ENCODE data around the gene APBB1IP. TPM values are rescaled to one million over a fixed set of nuclear protein-coding genes. Genes with fewer than 3 reads are reported as not detected.
A peak's percentile ranks its signal among the peaks of the same experiment; 100 is the strongest.
"Not testable (repeated sequence)": the region's sequence is repeated elsewhere in the genome, so short reads cannot be mapped to it uniquely, and the experiment has no call there.

Gene APBB1IP, protein sequence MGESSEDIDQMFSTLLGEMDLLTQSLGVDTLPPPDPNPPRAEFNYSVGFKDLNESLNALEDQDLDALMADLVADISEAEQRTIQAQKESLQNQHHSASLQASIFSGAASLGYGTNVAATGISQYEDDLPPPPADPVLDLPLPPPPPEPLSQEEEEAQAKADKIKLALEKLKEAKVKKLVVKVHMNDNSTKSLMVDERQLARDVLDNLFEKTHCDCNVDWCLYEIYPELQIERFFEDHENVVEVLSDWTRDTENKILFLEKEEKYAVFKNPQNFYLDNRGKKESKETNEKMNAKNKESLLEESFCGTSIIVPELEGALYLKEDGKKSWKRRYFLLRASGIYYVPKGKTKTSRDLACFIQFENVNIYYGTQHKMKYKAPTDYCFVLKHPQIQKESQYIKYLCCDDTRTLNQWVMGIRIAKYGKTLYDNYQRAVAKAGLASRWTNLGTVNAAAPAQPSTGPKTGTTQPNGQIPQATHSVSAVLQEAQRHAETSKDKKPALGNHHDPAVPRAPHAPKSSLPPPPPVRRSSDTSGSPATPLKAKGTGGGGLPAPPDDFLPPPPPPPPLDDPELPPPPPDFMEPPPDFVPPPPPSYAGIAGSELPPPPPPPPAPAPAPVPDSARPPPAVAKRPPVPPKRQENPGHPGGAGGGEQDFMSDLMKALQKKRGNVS
- total RNA-seq, result 10 to 100 TPM; 44.1 to 49.7 TPM

DNA sequence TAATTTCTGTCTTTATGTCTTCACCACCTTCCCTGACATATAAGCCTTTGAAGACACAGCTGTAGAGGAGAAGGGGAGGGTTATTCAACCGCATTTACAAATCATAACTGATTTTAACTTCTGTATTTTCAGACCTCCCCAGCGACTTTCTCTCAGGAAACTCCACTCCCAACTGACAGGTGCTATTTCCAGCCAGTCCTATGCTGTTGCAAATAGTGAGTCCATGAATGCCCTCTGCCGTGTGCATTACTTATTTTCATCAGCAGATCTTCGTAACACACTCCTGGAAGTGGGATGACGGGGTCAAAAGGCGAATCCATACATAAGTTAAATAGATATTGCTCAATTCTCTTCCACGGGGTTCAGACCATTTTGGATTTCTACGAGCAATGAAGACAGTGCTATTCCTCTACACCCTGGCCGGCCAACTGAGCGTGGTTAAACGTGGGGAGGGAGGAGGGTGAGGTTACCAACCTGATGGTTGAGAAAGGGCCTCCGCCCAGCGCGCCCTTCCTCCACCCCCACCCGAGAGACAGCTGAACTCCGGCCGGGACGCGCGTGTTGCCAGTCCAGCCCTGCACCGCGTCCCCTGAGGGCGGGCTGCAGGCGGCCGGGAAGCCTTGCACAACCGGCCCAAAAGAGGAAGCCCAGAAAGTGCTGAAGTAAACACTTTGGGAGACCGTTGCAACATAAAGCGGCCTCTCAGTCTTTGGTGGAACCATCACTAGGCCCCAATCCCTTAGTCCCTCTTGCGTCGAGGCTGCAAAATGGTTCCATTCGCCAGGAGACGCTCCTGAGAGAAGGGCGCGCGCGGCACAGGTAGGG is at the start of gene APBB1IP:
Gene APBB1IP (plus strand): TSS at position 705 of the 825 bp plus-strand sequence. CDS start 53,986 bp downstream, outside the sequence.
- H3K4me3 Mint-ChIP-seq, result peak within 1 kb of the TSS; percentile 90 to 92
- peak; percentile 55 to 64 for ATAC-seq (replicated peaks in 1 of 2)
- peaks cover 62% of the 10 kb centered on the region for H3K4me1 Mint-ChIP-seq (ENCODE audit: low read depth)
- H3K9me3 Mint-ChIP-seq, result no peaks in the 10 kb centered on the region
- H3K27ac Mint-ChIP-seq, result peak within 1 kb of the TSS; percentile 98
- no peaks in the 10 kb centered on the region for H3K27me3 Mint-ChIP-seq (ENCODE audit: low read depth)
- peaks cover 1 to 3% of the 10 kb centered on the region in 2 donors for H3K36me3 Mint-ChIP-seq (ENCODE audit: insufficient read depth in 2 of 2)
- DNase-seq, result peak; percentile 54 to 72

DNA sequence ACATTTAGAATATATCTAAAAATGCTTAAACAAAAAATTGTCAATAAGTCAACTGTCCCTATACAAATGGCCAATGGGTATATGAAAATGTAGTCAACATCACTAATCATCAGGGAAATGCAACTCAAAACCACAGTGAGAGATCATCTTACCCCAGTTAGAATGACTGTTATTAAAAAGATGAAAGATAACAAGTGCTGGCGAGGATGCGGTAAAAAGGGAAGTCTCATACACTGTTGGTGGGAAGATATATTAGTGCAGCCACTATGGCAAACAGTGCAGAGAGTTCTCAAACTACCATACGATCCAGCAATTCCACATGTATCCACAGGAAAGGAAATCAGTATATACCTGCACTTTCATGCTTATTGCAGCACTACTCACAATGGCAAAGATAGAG is 48.6 kb upstream of the APBB1IP start:
- H3K4me3 Mint-ChIP-seq, result no peak overlapping the region
- DNase-seq (no peak), ATAC-seq (replicated peaks in 1 of 2) (no peak)
- H3K27ac Mint-ChIP-seq, result no peak overlapping the region
- peaks cover 20% of the 10 kb centered on the region for H3K4me1 Mint-ChIP-seq (ENCODE audit: low read depth)
- H3K27me3 Mint-ChIP-seq (ENCODE audit: low read depth), result peaks cover 13% of the 10 kb centered on the region
- peaks cover 2 to 6% of the 10 kb centered on the region in 2 donors for H3K36me3 Mint-ChIP-seq (ENCODE audit: insufficient read depth in 2 of 2)
- H3K9me3 Mint-ChIP-seq, result peaks cover 2 to 3% of the 10 kb centered on the region in 2 donors

DNA sequence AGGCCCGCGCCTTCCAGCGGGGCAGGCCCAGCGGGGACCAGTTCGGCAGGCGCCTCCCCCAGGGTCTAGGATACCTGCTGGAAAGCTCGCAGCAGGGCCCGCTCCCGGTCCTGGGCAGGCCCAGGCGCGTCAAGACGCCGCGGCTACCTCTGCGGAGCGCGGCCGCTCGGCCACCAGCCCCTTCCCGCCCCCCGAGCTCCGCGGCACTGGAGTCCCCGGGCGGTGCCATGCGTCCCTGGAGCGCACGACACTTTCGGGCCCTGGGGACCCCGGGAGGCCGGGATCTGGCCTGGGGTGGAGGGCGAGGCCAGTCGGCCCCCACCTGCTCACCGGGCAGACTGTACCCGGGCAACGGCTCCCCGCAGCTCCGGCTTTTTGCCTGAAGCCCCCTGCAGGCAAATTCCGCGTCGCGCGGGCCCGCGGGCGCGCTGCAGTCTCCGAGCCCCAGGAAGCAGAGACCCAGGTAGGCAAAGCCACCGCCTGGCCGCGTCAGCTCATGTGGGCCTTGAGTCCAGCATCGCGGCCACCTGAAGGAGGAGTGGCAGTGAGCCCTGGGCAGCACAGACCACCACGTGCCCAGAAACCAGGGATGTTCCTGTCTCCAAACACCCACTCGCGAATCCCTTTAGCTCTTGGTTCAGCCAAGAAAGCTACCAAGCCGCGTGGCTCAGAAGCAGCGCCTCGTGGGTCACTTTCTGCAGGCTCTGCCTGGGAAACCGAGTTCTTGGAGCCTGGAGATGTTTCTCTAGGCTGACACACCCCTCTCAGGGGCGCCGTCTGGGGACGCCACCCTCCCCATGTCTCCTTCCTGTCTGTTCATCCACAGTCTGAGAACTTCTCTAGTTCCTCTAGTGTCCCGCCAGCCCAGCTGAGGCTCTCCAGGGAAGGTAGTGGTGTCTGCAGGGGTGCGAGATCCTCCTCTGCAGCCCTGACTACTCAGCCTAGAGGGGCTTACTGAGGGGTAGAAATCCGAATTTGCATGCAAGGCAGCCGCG is 46.1 kb upstream of the APBB1IP start:
- Mint-ChIP-seq H3K27me3 (ENCODE audit: low read depth) (peaks cover 13% of the 10 kb centered on the region), H3K27ac (no peak overlapping the region), H3K36me3 (ENCODE audit: insufficient read depth in 2 of 2) (peaks cover 2 to 6% of the 10 kb centered on the region in 2 donors), H3K4me3 (peak overlapping the region; percentile 49 to 63), H3K9me3 (peaks cover 2 to 3% of the 10 kb centered on the region in 2 donors), H3K4me1 (ENCODE audit: low read depth) (peaks cover 14% of the 10 kb centered on the region)
- DNase-seq, result peak in 1 of 2 donors; percentile 3
- ATAC-seq (replicated peaks in 1 of 2), result peak in 1 of 2 donors; percentile 32

DNA sequence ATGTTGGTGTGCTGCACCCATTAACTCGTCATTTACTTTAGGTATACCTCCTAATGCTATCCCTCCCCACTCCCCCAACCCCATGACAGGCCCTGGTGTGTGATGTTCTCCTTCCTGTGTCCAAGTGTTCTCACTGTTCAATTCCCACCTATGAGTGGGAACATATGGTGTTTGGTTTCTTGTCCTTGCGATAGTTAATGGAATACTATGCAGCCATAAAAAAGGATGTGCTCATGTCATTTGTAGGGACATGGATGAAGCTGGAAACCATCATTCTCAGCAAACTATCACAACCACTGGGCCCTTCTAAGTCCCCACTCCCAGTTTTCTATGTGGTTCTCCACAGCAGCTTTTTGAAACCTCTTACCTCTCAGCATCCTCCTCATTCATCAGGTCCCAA is 39.8 kb upstream of the APBB1IP start:
- H3K4me3 Mint-ChIP-seq; DNase-seq; H3K27me3 Mint-ChIP-seq (ENCODE audit: low read depth); H3K4me1 Mint-ChIP-seq (ENCODE audit: low read depth); H3K27ac Mint-ChIP-seq; H3K36me3 Mint-ChIP-seq (ENCODE audit: insufficient read depth in 2 of 2); H3K9me3 Mint-ChIP-seq; ATAC-seq (replicated peaks in 1 of 2): not testable (repeated sequence)

DNA sequence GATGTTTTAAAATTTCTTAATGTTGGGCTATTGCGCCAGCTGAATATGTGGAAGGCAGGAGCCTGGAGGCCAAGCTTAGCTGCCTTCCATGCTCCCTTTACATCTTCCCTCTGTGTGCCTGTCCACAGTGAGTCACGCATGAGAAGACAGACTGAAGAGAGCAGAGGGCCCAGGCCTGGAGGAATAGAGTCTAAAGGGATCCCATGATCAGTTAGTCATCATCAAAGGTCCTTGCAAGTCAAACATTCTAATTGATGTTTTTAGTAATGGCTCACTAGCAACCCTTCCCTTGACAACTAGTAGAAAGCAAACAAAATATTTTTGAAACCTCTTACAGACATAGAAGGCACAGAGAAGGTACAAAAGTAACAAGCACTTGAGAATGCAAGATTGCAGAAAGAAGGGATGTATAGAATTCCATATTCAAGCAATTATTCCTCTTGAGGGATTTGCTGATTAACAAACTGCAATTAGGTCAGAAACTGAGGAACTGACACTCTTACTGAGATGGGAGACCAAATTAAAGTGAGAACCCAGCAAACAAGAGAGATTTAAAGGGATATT is 30.7 kb upstream of the APBB1IP start:
- no peaks in the 10 kb centered on the region for H3K4me1 Mint-ChIP-seq (ENCODE audit: low read depth)
- ATAC-seq (replicated peaks in 1 of 2) (no peak), DNase-seq (no peak)
- no peak overlapping the region for H3K4me3 Mint-ChIP-seq
- H3K27me3 Mint-ChIP-seq (ENCODE audit: low read depth), result no peaks in the 10 kb centered on the region
- H3K27ac Mint-ChIP-seq, result no peak overlapping the region
- H3K36me3 Mint-ChIP-seq (ENCODE audit: insufficient read depth in 2 of 2), result peaks cover 1 to 4% of the 10 kb centered on the region in 2 donors
- H3K9me3 Mint-ChIP-seq, result peaks cover 0 to 3% of the 10 kb centered on the region in 2 donors

DNA sequence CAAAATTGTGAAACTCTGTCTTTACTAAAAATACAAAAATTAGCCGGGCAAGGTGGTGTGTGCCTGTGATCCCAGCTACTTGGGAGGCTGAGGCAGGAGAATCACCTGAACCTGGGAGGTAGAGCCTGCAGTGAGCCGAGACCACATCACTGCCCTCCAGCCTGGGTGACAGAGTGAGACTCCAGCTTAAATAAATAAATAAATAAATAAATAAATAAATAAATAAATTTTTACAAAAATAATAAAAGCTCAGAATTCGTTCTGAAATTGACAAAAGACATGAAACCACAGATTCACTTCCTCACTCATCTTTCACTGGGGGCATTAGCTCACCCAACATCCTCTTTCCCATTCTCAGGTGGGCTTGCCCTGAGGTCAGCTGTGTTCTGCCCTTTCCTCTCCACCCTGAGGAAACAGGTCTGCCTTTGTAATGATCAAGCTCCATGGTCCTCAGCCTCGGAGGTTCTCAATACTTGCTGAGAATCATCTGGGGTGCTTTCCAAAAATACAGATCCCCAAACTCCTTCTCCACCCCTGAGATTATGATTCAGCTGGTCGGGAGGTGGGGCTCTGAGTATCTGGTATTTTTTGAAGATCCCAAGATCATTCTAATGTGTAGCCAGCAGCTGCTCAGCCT is 29.2 kb upstream of the APBB1IP start:
- peaks cover 0 to 3% of the 10 kb centered on the region in 2 donors for H3K9me3 Mint-ChIP-seq
- no peak overlapping the region for H3K4me3 Mint-ChIP-seq
- H3K27me3 Mint-ChIP-seq (ENCODE audit: low read depth), result no peaks in the 10 kb centered on the region
- peaks cover 1 to 4% of the 10 kb centered on the region in 2 donors for H3K36me3 Mint-ChIP-seq (ENCODE audit: insufficient read depth in 2 of 2)
- no peak for ATAC-seq (replicated peaks in 1 of 2)
- H3K4me1 Mint-ChIP-seq (ENCODE audit: low read depth), result no peaks in the 10 kb centered on the region
- no peak for DNase-seq
- H3K27ac Mint-ChIP-seq, result no peak overlapping the region

DNA sequence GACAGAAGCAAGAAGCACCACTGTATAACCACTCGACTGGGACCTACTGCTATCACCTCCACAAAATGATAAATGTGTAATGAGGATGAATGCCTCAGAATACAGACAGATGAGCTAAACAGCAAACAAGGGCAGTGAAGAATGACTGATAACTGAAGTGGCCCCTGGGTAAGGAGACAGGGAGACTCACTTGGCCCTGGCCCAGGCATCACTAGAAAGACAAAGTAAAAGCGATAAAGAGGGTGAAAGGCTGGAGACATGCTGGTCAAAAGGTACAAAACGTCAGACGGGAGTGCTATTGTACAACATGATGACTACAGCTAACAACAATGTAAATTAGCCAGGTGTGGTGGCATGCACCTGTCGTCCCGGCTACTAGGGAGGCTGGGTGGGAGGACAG is 27.8 kb upstream of the APBB1IP start:
- Mint-ChIP-seq H3K4me1 (ENCODE audit: low read depth) (no peaks in the 10 kb centered on the region), H3K4me3 (no peak overlapping the region), H3K27me3 (ENCODE audit: low read depth) (no peaks in the 10 kb centered on the region), H3K9me3 (peaks cover 0 to 3% of the 10 kb centered on the region in 2 donors), H3K27ac (no peak overlapping the region), H3K36me3 (ENCODE audit: insufficient read depth in 2 of 2) (peaks cover 1 to 4% of the 10 kb centered on the region in 2 donors)
- ATAC-seq (replicated peaks in 1 of 2), result no peak
- no peak for DNase-seq

DNA sequence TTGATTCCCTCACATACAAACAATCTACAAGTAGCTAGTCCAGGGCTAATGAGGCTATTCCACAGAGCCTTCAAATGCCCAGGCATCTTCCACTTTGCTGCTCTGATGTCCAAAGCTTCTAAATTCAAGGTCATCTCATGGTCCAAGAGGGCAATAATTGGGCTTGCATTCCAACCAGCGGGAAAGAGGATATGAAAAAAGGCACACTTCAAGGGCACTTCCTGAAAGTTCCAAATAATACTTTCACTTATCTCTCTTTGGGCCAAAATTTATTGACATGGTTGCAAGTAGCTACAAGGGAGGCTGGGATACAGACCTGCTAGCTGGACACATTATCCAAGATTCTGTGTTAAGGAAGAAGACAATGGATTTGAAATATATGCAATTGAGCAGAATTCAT is 25.2 kb upstream of the APBB1IP start:
- ATAC-seq (replicated peaks in 1 of 2), result no peak
- Mint-ChIP-seq H3K9me3 (peaks cover 0 to 3% of the 10 kb centered on the region in 2 donors), H3K4me1 (ENCODE audit: low read depth) (no peaks in the 10 kb centered on the region), H3K36me3 (ENCODE audit: insufficient read depth in 2 of 2) (peaks cover 1 to 4% of the 10 kb centered on the region in 2 donors), H3K27me3 (ENCODE audit: low read depth) (no peaks in the 10 kb centered on the region), H3K4me3 (no peak overlapping the region), H3K27ac (no peak overlapping the region)
- DNase-seq, result no peak

DNA sequence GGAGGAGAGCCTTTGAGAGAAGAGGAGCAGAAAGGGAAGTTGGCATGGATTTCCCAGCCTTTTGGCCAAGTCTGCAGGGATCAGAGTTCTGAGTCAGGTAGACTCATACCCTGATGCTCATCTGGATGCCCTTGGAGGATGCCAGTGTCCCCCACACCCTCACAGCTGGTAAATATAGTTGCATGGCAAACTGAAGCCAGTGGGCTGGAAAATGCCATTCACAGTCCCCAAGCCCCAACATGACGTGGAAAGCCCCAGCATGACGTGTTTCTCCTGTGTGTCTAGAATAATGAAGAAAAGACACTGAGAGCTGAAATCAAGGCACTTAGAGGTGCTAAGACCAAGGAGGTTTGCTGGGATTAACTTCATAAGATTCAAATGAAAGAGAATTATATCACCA is 24.8 kb upstream of the APBB1IP start:
- H3K4me1 Mint-ChIP-seq (ENCODE audit: low read depth), result no peaks in the 10 kb centered on the region
- ATAC-seq (replicated peaks in 1 of 2), result no peak
- DNase-seq, result no peak
- no peak overlapping the region for H3K27ac Mint-ChIP-seq
- H3K4me3 Mint-ChIP-seq, result no peak overlapping the region
- H3K36me3 Mint-ChIP-seq (ENCODE audit: insufficient read depth in 2 of 2), result peaks cover under 1 to 1% of the 10 kb centered on the region in 2 donors
- H3K9me3 Mint-ChIP-seq, result peaks cover 0 to under 1% of the 10 kb centered on the region in 2 donors
- no peaks in the 10 kb centered on the region for H3K27me3 Mint-ChIP-seq (ENCODE audit: low read depth)

DNA sequence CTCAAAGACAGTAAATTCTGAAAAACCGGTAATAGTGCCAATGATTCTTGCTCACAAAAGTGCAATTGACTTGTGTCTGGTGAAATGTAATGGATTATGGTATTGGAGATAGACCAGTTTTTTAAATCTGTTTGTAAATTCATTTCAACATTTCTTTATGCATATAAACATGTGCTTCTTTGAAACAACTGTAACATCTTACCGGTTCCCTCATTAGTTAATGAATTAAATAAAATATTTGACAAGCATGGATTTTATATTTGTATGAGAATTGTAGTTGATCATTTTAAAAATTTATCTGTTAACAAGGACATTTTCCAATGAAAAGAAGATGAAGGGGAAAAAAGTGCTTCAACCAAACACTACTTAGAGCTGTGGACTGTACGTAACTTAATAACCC is 21.0 kb upstream of the APBB1IP start:
- Mint-ChIP-seq H3K9me3 (no peaks in the 10 kb centered on the region), H3K27ac (no peak overlapping the region), H3K4me1 (ENCODE audit: low read depth) (no peaks in the 10 kb centered on the region), H3K27me3 (ENCODE audit: low read depth) (no peaks in the 10 kb centered on the region), H3K36me3 (ENCODE audit: insufficient read depth in 2 of 2) (no peaks in the 10 kb centered on the region), H3K4me3 (no peak overlapping the region)
- ATAC-seq (replicated peaks in 1 of 2), result no peak
- DNase-seq, result no peak

DNA sequence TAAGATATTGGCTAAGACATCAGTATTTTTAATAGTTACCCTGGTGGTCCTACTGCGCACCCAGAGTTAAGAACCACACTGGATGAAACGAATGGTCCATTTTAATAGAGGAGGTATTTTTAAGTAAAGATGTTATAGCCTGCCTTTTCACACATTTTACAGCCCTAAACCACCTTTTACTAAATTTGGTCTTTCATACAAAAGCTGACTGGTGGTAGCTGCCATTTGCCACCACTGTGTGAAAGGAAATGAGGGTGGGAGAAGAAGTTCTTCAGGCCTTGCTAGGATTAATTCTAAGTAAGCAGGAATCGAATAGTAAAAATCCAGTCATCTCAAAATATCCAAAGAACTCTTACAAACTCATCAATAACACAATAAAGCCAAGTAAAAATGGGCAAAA is 15.2 kb upstream of the APBB1IP start:
- H3K27me3 Mint-ChIP-seq (ENCODE audit: low read depth), result no peaks in the 10 kb centered on the region
- peaks cover 0 to 4% of the 10 kb centered on the region in 2 donors for H3K9me3 Mint-ChIP-seq
- no peaks in the 10 kb centered on the region for H3K4me1 Mint-ChIP-seq (ENCODE audit: low read depth)
- H3K4me3 Mint-ChIP-seq, result no peak overlapping the region
- no peak for ATAC-seq (replicated peaks in 1 of 2)
- H3K36me3 Mint-ChIP-seq (ENCODE audit: insufficient read depth in 2 of 2), result peaks cover 0 to 1% of the 10 kb centered on the region in 2 donors
- H3K27ac Mint-ChIP-seq, result no peak overlapping the region
- no peak for DNase-seq
